Measurements from ENCODE around the gene PABPN1L. TPM values are rescaled to one million over a fixed set of nuclear protein-coding genes. Genes with fewer than 3 reads are reported as not detected.
A peak's percentile ranks its signal among the peaks of the same experiment; 100 is the strongest.

Gene PABPN1L
- total and polyA plus RNA-seq, 2 of the 13 experiments (the other 11 are each of a cell fraction or from before 2014, with no cell fraction given) = not detected

DNA sequence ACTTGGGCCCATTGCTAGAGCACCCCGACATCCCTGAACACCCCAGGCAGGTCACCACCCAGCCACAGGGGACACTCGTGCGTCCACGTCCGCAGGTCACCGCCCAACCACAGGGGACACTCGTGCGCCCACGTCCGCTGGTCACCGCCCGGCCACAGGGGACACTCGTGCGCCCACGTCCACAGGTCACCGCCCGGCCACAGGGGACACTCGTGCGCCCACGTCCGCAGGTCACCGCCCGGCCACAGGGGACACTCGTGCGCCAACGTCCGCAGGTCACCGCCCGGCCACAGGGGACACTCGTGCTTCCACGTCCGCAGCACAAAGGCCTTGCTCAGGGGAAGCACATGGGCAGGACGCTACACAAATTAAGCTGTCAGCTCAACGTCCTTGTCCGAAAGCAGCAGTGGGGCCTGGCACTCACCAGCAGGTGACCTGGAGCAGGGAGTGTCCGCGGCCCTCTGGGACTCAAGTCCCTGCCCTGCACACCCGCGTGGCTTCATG lies 27.4 kb downstream of the PABPN1L start (continued):
- TF ChIP-seq, protein P1, sequence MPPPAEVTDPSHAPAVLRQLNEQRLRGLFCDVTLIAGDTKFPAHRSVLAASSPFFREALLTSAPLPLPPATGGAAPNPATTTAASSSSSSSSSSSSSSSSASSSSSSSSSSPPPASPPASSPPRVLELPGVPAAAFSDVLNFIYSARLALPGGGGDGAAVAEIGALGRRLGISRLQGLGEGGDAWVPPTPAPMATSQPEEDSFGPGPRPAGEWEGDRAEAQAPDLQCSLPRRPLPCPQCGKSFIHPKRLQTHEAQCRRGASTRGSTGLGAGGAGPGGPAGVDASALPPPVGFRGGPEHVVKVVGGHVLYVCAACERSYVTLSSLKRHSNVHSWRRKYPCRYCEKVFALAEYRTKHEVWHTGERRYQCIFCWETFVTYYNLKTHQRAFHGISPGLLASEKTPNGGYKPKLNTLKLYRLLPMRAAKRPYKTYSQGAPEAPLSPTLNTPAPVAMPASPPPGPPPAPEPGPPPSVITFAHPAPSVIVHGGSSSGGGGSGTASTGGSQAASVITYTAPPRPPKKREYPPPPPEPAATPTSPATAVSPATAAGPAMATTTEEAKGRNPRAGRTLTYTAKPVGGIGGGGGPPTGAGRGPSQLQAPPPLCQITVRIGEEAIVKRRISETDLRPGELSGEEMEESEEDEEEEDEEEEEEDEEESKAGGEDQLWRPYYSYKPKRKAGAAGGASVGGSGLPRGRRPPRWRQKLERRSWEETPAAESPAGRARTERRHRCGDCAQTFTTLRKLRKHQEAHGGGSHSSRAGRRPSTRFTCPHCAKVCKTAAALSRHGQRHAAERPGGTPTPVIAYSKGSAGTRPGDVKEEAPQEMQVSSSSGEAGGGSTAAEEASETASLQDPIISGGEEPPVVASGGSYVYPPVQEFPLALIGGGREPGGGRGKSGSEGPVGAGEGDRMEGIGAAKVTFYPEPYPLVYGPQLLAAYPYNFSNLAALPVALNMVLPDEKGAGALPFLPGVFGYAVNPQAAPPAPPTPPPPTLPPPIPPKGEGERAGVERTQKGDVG (CRISPR knock-in tag; IDR thresholded peaks at IDR 0.05; ENCODE audit: borderline replicate concordance) = peak; percentile 99
- TF ChIP-seq ZNF232 (CRISPR knock-in tag; IDR thresholded peaks at IDR 0.05; ENCODE audit: borderline replicate concordance) (no peak), SAP130 (CRISPR knock-in tag; IDR thresholded peaks at IDR 0.05; ENCODE audit: low read depth) (peak; percentile 26; the same call in 1 of the 2 replicates), CBX1 (IDR thresholded peaks at IDR 0.05; ENCODE audit: low read depth) (peak; percentile 83)
- TF ChIP-seq, protein P2, sequence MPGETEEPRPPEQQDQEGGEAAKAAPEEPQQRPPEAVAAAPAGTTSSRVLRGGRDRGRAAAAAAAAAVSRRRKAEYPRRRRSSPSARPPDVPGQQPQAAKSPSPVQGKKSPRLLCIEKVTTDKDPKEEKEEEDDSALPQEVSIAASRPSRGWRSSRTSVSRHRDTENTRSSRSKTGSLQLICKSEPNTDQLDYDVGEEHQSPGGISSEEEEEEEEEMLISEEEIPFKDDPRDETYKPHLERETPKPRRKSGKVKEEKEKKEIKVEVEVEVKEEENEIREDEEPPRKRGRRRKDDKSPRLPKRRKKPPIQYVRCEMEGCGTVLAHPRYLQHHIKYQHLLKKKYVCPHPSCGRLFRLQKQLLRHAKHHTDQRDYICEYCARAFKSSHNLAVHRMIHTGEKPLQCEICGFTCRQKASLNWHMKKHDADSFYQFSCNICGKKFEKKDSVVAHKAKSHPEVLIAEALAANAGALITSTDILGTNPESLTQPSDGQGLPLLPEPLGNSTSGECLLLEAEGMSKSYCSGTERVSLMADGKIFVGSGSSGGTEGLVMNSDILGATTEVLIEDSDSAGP (CRISPR knock-in tag; IDR thresholded peaks at IDR 0.05; ENCODE audit: borderline replicate concordance) = peak; percentile 92

DNA sequence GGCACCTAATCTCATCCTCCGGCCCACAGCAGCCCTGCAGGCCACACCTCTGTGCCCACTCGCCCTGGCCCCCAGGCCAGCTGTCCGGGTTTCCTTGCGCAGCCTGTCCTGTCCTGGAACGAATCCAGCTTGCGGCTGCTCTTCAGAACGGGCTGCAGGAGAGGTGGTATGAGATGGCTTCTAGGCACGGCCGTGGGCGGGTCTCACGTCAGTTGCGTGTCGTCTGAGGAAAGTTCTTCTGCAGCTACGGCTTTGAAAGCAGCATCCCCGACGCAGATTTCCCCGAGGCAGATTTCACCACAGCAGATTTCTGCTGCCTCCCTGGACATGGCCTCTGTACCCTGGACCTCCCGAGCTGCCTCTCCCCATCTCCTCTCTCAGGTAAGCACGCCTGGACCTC lies 27.9 kb downstream of the PABPN1L start:
- FAIRE-seq = no peak
- 0 out of 2 replicates have a peak, but pooled peaks have one; percentile 6 for TF ChIP-seq YEATS4 (CRISPR knock-in tag; IDR thresholded peaks at IDR 0.05; ENCODE audit: borderline replicate concordance)
- TF ChIP-seq HOXA9 (CRISPR knock-in tag; IDR thresholded peaks at IDR 0.05; ENCODE audit: borderline replicate concordance) = no peak
- peak; percentile 13; the same call in 1 of the 2 replicates for TF ChIP-seq ZNF225 (CRISPR knock-in tag; IDR thresholded peaks at IDR 0.05)
- no peak for TF ChIP-seq DR1 (CRISPR knock-in tag; IDR thresholded peaks at IDR 0.05)
- TF ChIP-seq NCOA5 (CRISPR knock-in tag; IDR thresholded peaks at IDR 0.05) = no peak
- no peak for TF ChIP-seq ZSCAN20 (CRISPR knock-in tag; IDR thresholded peaks at IDR 0.05; ENCODE audit: borderline replicate concordance)
- TF ChIP-seq ZNF773 (CRISPR knock-in tag; IDR thresholded peaks at IDR 0.05; ENCODE audit: borderline replicate concordance) = no peak

More for the DNA sequence above, 27.9 kb downstream of the PABPN1L start:
- Histone ChIP-seq H3K9me3 (ENCODE audit: low read length) (no peaks in the 10 kb centered on the region), H3K79me2 (ENCODE audit: insufficient read depth, low read length) (no peaks in the 10 kb centered on the region), H3K27me3 (ENCODE audit: control insufficient read depth in 1 of 2, insufficient read depth in 2 of 2, low read length in 2 of 2) (no peaks in the 10 kb centered on the region), H3K27ac (ENCODE audit: extremely low read length, insufficient read depth, low read length) (no peak overlapping the region), H3K4me3 (replicated peaks in 1 of 3; ENCODE audit: insufficient read depth in 1 of 3, low read depth in 2 of 3, low read length in 3 of 3) (no peak overlapping the region), H3K9ac (ENCODE audit: insufficient read depth, low read depth, low read length) (no peak overlapping the region), H4K20me1 (ENCODE audit: insufficient read depth, low read length) (no peaks in the 10 kb centered on the region), H3K4me1 (ENCODE audit: insufficient read depth, low read length) (no peaks in the 10 kb centered on the region), H3K36me3 (replicated peaks in 1 of 2; ENCODE audit: control insufficient read depth in 1 of 2, insufficient read depth in 2 of 2, low read length in 2 of 2) (no peaks in the 10 kb centered on the region), H2AFZ (ENCODE audit: low read length) (no peak overlapping the region), H3K4me2 (ENCODE audit: low read depth, low read length) (no peak overlapping the region)
- CTCF ChIA-PET (ENCODE audit: low intra/inter-chr PET ratio, low total read pairs) = interaction anchor here (0.7 to 2.5 kb wide), 5 partner anchors 19 to 330 kb away, joined by 4 to 22 read pairs (median 12); partner anchors contain the start of genes GALNS, RNF166 and TRAPPC2L
- POLR2A ChIA-PET = interaction anchor here (1.0 to 1.1 kb wide), 2 partner anchors 29 to 363 kb away, joined by 3 to 5 read pairs; no protein-coding TSS in a partner anchor
- WGBS (ENCODE audit: low lambda C conversion rate) = 88% methylated on average over 12 of the region's 19 CpGs
- DNase-seq (ENCODE audit: low spot score) = no peak
- ATAC-seq = no peak
- in situ Hi-C loops (cut with HindIII; ENCODE audit: extremely low pct_ligation_motif_present, low pct_unique_long_range_greater_than_20kb) = no loop called here
- intact Hi-C loops (cut with micrococcal nuclease; ENCODE audit: unreplicated experiment) = no loop called here
- BruUV-seq (replicated peaks) = no TSS peak

Measured in HepG2 (cell line).